Measurements from ENCODE around the gene BBS1. TPM values are rescaled to one million over a fixed set of nuclear protein-coding genes. Genes with fewer than 3 reads are reported as not detected.

BBS1 gene
- total RNA-seq, 2 experiments from 2014 or later: 13.3 to 17.4 TPM

- ChIA-PET CTCF (interaction anchor here (0.6 to 1.2 kb wide), 2 partner anchors 10 to 323 kb away, joined by 3 read pairs; no protein-coding TSS in a partner anchor), POLR2A (no interaction called here)
- Mint-ChIP-seq H3K9me3 (no peaks in the 10 kb centered on the region), H3K4me3 (no peak overlapping the region), H3K27me3 (no peaks in the 10 kb centered on the region), H3K4me1 (peaks cover 2% of the 10 kb centered on the region), H3K27ac (no peak overlapping the region), H3K36me3 (ENCODE audit: low read depth) (peaks cover 29% of the 10 kb centered on the region)
- DNase-seq: no peak
Measured at GRCh38 chr11:66497206-66497605, 13.2 kb upstream of the BBS1 start.

DNA sequence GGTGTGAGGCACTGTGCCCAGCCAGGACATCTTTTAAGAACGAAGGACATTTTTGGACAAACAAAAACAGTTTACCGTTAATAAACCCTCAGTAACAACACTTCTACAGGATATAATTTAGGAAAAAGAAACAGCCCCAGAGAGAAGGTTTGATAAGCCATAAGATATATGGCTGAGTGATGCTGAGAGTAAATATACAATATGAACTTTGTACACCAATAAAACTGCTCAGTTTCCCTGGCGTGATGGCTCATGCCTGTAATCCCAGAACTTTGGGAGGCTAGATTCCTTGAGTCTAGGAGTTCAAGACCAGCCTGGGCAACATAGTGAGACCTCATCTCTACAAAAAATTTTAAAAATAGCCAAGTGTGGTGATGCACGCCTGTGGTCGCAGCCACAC, 11.9 kb upstream of the BBS1 start:
- Mint-ChIP-seq H3K27ac (no peak overlapping the region), H3K9me3 (no peaks in the 10 kb centered on the region), H3K27me3 (no peaks in the 10 kb centered on the region), H3K4me1 (no peaks in the 10 kb centered on the region), H3K4me3 (no peak overlapping the region), H3K36me3 (ENCODE audit: low read depth) (peaks cover 23% of the 10 kb centered on the region)
- ChIA-PET POLR2A (no interaction called here), CTCF (no interaction called here)
- no peak for DNase-seq

DNA sequence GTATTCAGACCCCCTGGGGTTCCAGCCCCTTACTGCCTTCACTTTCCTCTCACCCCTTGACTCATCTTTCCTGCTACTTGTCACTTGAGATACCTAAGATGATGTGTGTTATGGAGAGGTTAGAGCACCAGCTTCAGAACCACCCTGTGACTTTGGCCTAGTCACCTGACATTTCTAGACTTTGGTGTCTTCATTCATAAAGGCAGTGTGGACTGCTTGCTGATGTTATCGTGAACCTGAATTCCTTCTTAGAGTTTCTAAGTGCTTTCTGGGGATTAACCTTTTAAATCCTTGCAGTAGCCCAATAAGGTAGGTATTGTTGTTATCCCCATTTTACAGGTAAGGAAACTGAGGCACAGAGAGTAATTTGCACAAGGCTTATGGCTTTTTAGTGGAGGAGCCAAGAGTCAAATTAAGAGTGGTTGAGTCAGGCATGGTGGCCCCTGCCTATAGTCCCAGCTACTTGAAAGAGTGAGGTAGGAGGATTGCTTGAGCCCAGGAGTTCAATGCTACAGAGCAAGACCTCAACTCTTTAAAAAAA, 5.1 kb upstream of the BBS1 start:
- Mint-ChIP-seq H3K4me3 (no peak overlapping the region), H3K36me3 (ENCODE audit: low read depth) (peaks cover 21% of the 10 kb centered on the region), H3K4me1 (peaks cover 7% of the 10 kb centered on the region), H3K27ac (no peak overlapping the region), H3K9me3 (no peaks in the 10 kb centered on the region), H3K27me3 (no peaks in the 10 kb centered on the region)
- ChIA-PET POLR2A (no interaction called here), CTCF (interaction anchor here (1.0 to 1.2 kb wide), 2 partner anchors 14 to 96 kb away, joined by 3 read pairs; no protein-coding TSS in a partner anchor)
- no peak for DNase-seq

GRCh38 chr11:66509131-66509561, 1.3 kb upstream of the BBS1 start:
- no peak overlapping the region for H3K4me3 Mint-ChIP-seq
- H3K36me3 Mint-ChIP-seq (ENCODE audit: low read depth): peaks cover 16% of the 10 kb centered on the region
- no peaks in the 10 kb centered on the region for H3K9me3 Mint-ChIP-seq
- peaks cover 18% of the 10 kb centered on the region for H3K4me1 Mint-ChIP-seq
- ChIA-PET CTCF (no interaction called here), POLR2A (no interaction called here)
- peak overlapping the region; percentile 31 for H3K27ac Mint-ChIP-seq
- peak; percentile 12 for DNase-seq
- no peaks in the 10 kb centered on the region for H3K27me3 Mint-ChIP-seq

- Mint-ChIP-seq H3K4me3 (peak overlapping the region; percentile 86), H3K36me3 (ENCODE audit: low read depth) (peaks cover 12% of the 10 kb centered on the region), H3K4me1 (peaks cover 18% of the 10 kb centered on the region), H3K27ac (peak overlapping the region; percentile 66), H3K9me3 (no peaks in the 10 kb centered on the region), H3K27me3 (no peaks in the 10 kb centered on the region)
- ChIA-PET CTCF (interaction anchor here (0.9 to 1.3 kb wide), 3 partner anchors 9 to 167 kb away, joined by 3 to 4 read pairs (median 3); no protein-coding TSS in a partner anchor), POLR2A (no interaction called here)
- no peak for DNase-seq
Measured at GRCh38 chr11:66510990-66511339, 530 bp downstream of the BBS1 start.

DNA sequence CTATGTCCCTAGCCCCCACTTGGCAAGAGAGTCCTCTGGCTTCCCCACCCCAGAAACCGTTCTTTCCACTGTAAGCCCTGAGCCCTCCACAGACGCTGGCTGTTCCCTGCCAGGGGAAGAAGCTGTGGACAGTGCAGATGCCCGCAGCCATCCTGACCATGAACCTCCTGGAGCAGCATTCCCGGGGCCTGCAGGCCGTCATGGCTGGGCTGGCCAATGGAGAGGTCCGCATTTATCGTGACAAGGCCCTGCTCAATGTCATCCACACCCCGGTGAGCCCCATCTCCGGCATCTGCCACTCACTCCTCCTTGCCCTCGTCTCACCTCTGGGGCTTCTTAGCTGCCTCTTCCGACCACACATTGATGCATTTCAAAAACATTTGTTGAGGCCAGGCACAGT, 13.2 kb downstream of the BBS1 start:
- Mint-ChIP-seq H3K9me3 (no peaks in the 10 kb centered on the region), H3K27ac (no peak overlapping the region), H3K4me1 (no peaks in the 10 kb centered on the region), H3K4me3 (no peak overlapping the region), H3K27me3 (no peaks in the 10 kb centered on the region), H3K36me3 (ENCODE audit: low read depth) (peaks cover 5% of the 10 kb centered on the region)
- ChIA-PET POLR2A (no interaction called here), CTCF (no interaction called here)
- no peak for DNase-seq

GRCh38 chr11:66524304-66525040, 14.0 kb downstream of the BBS1 start:
- POLR2A ChIA-PET: no interaction called here
- DNase-seq: no peak
- H3K36me3 Mint-ChIP-seq (ENCODE audit: low read depth): peaks cover 5% of the 10 kb centered on the region
- no peak overlapping the region for H3K4me3 Mint-ChIP-seq
- no peaks in the 10 kb centered on the region for H3K27me3 Mint-ChIP-seq
- H3K4me1 Mint-ChIP-seq: no peaks in the 10 kb centered on the region
- H3K27ac Mint-ChIP-seq: no peak overlapping the region
- no peaks in the 10 kb centered on the region for H3K9me3 Mint-ChIP-seq
- CTCF ChIA-PET: no interaction called here

GRCh38 chr11:66529069-66529468, 18.6 kb downstream of the BBS1 start:
- H3K27ac Mint-ChIP-seq: no peak overlapping the region
- H3K27me3 Mint-ChIP-seq: no peaks in the 10 kb centered on the region
- H3K36me3 Mint-ChIP-seq (ENCODE audit: low read depth): no peaks in the 10 kb centered on the region
- H3K4me3 Mint-ChIP-seq: no peak overlapping the region
- ChIA-PET POLR2A (no interaction called here), CTCF (interaction anchor here (0.9 kb wide), 1 partner anchor 1145 kb away, joined by 3 read pairs; no protein-coding TSS in a partner anchor)
- H3K9me3 Mint-ChIP-seq: no peaks in the 10 kb centered on the region
- DNase-seq: no peak
- H3K4me1 Mint-ChIP-seq: no peaks in the 10 kb centered on the region

DNA sequence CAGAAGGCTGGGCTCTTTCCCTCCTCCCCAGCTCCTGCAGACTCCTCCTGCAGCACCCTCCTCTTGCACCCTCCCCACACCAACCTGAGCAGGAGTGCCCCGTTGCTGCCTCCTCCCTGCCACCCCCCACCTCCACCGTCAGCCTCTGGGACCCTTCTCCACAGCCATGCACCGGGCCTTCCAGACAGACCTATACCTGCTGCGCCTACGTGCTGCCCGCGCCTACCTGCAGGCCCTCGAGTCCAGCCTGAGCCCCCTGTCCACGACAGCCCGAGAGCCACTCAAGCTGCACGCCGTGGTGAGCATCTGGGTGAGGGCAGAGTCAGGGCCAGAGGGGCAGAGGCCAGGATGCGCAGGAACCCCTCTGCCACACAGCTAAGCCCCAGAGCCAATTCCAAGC, 19.2 kb downstream of the BBS1 start:
- Mint-ChIP-seq H3K9me3 (no peaks in the 10 kb centered on the region), H3K4me1 (no peaks in the 10 kb centered on the region), H3K36me3 (ENCODE audit: low read depth) (no peaks in the 10 kb centered on the region), H3K27me3 (no peaks in the 10 kb centered on the region), H3K27ac (no peak overlapping the region), H3K4me3 (no peak overlapping the region)
- CTCF ChIA-PET: interaction anchor here (0.9 kb wide), 1 partner anchor 1144 kb away, joined by 3 read pairs; no protein-coding TSS in a partner anchor
- no peak for DNase-seq
- POLR2A ChIA-PET: no interaction called here

- ChIA-PET CTCF (no interaction called here), POLR2A (no interaction called here)
- peaks cover 5% of the 10 kb centered on the region for H3K36me3 Mint-ChIP-seq (ENCODE audit: low read depth)
- no peaks in the 10 kb centered on the region for H3K4me1 Mint-ChIP-seq
- no peak overlapping the region for H3K27ac Mint-ChIP-seq
- no peaks in the 10 kb centered on the region for H3K27me3 Mint-ChIP-seq
- DNase-seq: no peak
- no peaks in the 10 kb centered on the region for H3K9me3 Mint-ChIP-seq
- H3K4me3 Mint-ChIP-seq: no peak overlapping the region
Measured at GRCh38 chr11:66530927-66531709, 20.7 kb downstream of the BBS1 start.

GRCh38 chr11:66531841-66532240, 21.4 kb downstream of the BBS1 start:
- H3K4me1 Mint-ChIP-seq: no peaks in the 10 kb centered on the region
- no peaks in the 10 kb centered on the region for H3K27me3 Mint-ChIP-seq
- no peaks in the 10 kb centered on the region for H3K9me3 Mint-ChIP-seq
- H3K27ac Mint-ChIP-seq: no peak overlapping the region
- DNase-seq: no peak
- no peak overlapping the region for H3K4me3 Mint-ChIP-seq
- H3K36me3 Mint-ChIP-seq (ENCODE audit: low read depth): peaks cover 5% of the 10 kb centered on the region
- CTCF ChIA-PET: interaction anchor here (0.8 kb wide), 1 partner anchor 146 kb away, joined by 3 read pairs; the partner anchor contains the start of gene RBM4B
- POLR2A ChIA-PET: no interaction called here

- DNase-seq: no peak
- POLR2A ChIA-PET: no interaction called here
- CTCF ChIA-PET: interaction anchor here (0.6 to 1.2 kb wide), 4 partner anchors 9 to 145 kb away, joined by 3 to 4 read pairs (median 3); partner anchors contain the start of gene RBM4B
- no peak overlapping the region for H3K4me3 Mint-ChIP-seq
- H3K27me3 Mint-ChIP-seq: no peaks in the 10 kb centered on the region
- H3K27ac Mint-ChIP-seq: peak overlapping the region; percentile 1
- peaks cover 10% of the 10 kb centered on the region for H3K36me3 Mint-ChIP-seq (ENCODE audit: low read depth)
- H3K4me1 Mint-ChIP-seq: no peaks in the 10 kb centered on the region
- no peaks in the 10 kb centered on the region for H3K9me3 Mint-ChIP-seq
Measured at GRCh38 chr11:66532784-66533183, 22.3 kb downstream of the BBS1 start.

- H3K27me3 Mint-ChIP-seq: no peaks in the 10 kb centered on the region
- H3K4me1 Mint-ChIP-seq: peaks cover 18% of the 10 kb centered on the region
- ChIA-PET POLR2A (no interaction called here), CTCF (no interaction called here)
- H3K36me3 Mint-ChIP-seq (ENCODE audit: low read depth): peaks cover 19% of the 10 kb centered on the region
- no peak for DNase-seq
- no peak overlapping the region for H3K4me3 Mint-ChIP-seq
- no peak overlapping the region for H3K27ac Mint-ChIP-seq
- H3K9me3 Mint-ChIP-seq: no peaks in the 10 kb centered on the region
Measured at GRCh38 chr11:66539170-66539869, 28.9 kb downstream of the BBS1 start.
